GM21360 (cell line): ENCODE results near the gene PTPRK.

Source experiments
- ATAC-seq: cut with Tn5 transposase; IDR thresholded peaks from one replicate; pipeline ENCODE4 v1.9.1; 2021; ENCODE audit warnings: mild to moderate bottlenecking, moderate library complexity; ENCODE audit not compliant: unreplicated experiment

Gene PTPRK

DNA sequence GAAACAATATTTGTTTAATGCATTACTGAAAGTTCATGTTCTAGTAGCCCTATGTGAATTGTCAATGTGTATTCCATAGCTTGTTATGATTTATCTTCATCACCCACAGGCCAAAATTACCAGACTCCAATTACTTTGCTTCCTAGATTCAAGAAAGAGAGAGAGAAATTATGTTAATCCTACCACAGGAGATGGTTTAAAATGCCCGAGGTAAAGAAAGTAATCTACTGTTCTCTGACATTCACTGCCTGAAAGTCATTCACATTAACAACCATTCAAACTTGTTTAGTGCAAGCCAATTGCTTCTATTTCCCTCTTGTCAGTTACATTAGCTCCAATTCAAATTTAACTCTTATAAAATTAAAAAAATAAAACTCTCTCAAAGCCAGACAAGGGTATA, 359.1 kb downstream of the PTPRK start:
- no peak for ATAC-seq

DNA sequence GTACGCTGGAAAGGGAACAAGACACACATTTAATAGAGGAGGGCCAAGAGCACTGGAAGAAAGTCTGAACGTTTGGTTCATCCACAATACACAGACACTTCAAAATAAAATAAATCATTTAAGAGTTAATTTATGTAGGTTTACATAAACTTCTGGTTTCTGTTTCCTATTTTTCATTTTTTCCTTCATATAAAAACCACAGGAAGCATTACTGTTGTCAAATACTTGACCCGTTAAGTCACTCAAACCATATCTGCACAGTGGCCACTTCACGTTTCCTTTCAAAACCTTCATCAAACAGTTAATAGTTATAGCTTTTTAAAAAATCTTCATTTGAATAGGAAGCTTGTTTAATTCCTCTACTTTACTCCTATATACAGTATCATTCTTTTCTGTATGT, 361.9 kb downstream of the PTPRK start:
- ATAC-seq = no peak

DNA sequence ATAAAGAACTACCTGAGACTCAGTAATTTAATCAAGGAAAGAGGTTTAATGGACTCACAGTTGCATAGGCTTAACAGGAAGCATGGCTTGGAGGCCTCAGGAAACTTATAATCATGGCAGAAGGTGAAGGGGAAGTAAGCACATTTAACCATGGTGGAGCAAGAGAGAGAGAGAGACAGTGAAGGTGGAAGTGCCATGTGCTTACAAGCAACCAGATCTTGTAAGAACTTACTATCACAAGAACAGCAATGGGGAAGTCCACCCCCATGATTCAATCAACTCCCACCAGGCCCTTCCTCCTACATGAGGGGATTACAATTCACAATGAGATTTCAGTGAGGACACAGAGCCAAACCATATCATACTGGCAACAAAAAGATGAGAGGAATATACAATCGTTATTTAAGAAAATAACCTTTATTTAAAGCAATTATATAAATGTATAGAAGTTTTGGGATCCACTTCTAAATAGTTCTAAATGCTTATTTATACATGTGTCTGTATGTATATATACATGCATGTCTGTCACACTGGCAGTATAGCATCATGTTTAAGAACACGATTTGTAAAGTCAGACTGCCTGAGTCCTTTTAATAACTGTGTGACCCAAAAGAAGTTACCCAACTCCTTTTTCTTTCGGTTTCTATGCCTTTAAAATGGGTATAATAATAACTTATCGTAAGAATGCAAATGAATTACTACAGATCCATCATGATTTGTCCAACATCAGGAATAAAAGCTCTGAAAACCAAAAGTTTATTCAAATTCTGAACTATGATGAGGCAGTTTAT, 363.9 kb downstream of the PTPRK start:
- ATAC-seq = no peak

DNA sequence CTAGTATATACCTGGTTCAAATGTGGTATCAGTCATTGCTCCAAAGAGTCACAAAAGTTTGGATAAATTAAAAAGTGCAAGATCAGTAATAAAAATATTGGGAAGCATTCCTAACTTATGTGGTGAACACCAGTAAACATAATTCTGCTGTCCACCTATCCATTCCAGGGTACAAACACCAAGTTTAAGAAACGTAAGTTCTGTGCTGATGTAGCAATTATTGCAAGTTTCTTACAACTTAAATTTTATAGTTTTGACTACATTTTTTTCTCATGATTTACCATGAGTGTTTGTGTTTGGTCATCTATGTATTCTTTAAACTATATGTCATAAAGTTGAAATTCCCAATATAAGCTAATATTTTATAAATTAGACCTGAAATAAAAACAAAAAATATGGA, 364.6 kb downstream of the PTPRK start:
- ATAC-seq = no peak

DNA sequence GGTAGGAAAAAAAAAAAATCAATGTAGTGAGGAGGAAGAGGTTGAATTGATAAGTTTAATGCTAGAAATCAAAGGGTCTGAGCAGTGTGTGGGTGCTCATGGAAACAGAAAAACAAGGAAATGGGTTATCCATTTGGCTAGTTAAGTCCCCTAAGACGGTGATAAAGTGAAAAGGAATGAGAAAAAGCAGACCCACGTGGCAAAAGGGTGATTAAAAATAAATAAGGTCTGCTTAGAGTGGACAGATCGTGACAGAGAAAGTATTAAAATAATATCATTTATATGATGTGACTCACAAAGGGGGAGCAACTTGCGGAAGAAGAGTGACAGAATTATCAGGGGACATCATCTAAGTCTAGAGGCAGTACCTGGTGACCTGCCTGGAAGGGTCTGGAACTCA, 367.8 kb downstream of the PTPRK start:
- ATAC-seq = no peak

DNA sequence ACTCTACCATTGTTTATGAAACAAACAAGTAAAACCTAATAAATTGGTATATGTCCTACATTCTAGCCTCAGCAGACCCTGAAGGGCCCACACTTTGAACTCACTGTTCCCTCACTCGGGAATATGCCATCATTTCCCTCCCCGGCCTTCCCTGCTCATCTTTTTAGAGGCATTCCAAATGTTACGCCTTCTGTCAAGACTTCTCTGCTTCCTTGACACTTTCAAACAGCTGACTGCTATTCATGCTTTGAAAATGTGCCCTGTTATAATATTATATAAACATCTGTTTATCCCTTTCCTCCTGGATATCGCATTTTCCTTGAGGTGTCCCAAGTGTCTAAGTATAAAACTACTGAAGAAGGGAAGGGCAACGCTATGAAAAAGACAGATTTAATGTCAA, 370.0 kb downstream of the PTPRK start:
- no peak for ATAC-seq

DNA sequence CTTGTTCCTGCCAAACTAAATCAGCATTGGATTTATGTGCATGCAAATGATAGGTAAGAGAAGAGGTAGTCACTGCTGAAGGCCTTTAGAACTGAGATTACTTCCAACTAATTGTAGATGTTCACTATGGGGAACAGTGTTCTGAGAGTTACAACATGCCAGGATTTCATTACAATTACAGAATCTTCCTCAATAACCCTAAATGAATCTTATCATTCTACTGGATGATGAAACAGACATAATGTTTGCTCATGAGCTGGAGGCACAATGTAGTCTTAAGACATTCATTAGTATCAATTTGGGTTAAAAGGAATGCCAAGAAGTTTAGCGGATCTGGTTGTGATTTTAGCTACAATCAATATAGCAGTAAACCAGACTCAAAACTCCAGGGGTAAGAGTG, 370.6 kb downstream of the PTPRK start:
- ATAC-seq = no peak

DNA sequence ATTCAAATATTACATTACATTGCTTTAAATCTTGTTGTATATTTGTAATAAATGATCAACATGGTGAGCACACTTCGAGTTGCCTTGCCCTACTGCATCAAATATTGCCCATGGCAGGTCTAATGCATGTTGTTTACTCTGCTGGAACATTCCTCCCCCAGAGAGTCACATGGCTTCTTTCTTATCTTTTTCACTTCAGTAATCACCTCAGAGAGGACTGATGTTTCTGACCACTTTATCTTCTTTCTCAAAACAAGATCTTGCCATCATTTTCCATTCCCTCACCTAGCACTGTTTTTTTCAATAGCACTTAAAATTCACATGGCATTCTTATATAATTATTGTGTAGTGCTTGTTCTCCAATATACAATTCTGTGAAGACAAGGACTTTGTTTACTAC, 376.1 kb downstream of the PTPRK start:
- no peak for ATAC-seq

DNA sequence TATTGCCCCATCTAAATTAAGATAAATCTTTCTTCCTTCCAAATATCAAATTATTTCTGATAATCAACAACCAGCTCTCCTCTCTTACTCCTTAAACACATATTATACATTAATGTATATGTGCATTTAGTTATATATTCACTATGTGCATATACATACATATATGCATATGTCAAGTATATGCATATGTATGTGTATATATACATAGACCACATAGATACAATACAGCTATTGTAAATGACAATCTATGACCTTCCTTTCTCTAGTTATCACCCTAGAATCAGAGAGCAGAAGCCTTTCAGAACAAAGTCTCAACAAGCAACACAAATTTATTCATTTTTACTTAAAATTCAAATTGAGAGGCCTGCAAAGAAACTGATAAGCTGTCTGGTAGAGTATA, 378.5 kb downstream of the PTPRK start:
- ATAC-seq = no peak

DNA sequence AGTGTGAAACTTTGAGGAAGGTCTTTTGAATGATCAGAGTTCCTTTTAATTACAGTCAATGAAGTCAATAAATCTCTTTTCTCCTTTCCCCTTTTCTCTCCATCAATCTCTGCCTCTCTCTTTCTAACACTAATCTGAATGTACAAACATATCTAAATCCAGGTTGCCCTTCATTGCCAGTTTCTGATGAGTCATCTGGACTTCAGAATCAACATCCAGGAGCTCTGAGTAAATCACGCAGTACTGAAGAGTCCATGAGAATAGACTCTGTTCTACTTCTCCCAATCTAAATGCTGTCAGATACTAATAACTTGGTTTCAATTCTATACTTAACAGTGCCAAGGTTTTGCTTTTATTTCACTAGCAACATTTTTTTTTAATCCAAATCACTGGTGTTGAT, 380.9 kb downstream of the PTPRK start:
- no peak for ATAC-seq

DNA sequence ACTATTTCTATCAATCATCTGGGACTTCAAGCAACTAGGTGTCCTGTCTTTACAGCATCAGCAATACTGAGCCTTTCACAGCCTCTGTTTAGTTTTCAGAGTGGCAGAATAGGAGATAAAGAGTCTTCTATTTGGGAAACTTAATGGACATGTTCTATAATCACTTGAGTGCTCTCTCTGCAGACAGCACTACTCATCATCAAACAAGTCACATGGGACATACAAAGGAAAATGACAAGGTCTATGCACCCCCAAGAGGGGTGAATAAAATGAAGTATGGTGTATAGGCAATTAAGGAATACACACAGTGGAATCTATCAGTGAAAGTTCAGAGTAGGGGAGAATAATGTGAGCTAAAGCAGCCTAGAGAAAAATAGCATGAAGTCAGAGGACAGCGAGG, 381.7 kb downstream of the PTPRK start:
- no peak for ATAC-seq

DNA sequence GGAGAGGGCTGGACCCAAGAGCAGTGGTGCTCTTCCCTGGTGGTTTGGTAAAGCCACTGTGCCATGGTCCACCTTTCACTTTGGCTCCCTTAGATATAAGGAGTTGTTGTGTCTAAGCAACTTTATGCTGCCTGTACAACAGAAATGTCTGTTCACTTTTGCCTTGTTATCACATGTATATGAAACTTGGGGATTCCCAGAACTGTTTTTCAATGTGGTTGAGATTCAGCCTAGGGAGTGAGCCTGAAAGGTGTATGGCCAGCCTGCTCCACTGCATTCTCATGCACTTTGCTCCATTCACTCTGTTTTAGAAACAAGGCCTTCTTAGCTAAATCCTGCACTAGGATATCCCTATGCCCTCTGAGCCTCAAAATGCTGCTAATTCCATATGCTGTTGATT, 385.1 kb downstream of the PTPRK start:
- no peak for ATAC-seq

DNA sequence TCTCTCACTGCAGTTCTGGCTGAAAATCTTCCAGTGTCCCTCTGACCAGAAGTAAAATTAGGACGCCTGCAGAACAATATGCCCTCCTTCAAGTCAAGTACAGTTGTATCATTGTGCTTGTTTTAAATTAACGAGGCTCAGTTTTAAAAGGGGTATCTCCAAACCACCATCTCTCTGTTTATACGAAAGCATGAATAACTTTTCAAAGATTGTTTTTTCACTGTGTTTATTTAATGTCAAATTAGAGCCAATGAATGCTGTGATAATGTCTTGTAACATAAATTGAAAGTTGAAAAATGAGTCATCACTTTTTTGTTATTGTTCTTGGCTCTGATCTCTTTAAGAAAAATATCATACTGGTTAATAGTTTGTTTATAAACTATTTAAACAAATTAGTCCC, 388.8 kb downstream of the PTPRK start:
- no peak for ATAC-seq

DNA sequence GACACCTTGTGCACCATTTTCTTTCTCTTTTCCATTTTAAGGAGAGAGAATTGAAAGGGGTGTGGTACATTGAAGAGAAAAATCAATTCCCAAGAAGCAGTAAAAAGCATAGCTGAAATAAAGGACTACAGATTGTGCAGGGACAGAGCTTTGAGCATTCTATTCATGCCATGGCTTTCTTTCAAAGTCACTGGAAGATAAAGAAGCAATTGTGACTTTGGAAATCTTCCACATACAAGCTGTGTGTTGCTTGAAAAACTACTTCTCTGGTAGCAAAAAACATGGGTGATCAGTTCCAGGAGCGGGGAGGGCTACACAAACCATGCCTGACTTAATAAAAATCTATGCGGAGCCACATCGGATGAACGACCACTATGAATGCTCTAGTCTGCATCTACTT, 389.4 kb downstream of the PTPRK start:
- ATAC-seq = no peak

DNA sequence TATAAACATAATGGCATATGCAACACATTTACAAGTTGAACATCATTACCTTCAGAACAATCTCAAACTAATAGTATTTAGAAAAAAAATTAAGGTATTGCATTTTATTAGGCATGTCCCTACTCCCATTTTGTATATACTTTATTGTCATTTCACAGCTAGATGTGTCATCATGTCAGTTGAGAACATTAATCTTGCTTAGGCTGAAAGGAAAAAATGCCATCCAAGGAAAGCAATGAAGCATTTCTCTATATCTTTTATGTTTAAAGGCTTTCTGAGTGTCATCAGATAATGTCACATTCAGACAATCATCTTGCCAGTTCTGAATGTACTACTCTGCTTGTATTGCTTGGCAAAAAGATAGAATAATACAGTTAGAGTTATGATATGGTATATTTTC, 390.7 kb downstream of the PTPRK start:
- no peak for ATAC-seq

DNA sequence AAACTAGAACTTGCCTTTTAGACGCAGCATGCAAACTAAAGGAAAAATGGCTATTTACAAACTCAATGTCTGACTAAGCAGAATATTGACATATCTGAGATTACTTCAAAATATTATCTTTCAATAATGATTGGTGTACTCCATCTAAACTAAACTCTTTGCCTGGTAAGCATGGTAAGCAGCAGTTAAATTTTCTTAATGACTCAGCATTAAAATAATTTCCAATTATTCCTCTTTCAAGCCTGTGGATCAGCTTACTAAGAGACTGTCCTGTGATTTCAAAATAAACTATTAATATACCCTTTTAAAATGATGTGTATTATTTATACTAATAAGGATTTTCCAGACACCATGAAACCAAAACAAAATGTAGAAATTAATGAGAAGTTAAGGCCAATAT, 392.7 kb downstream of the PTPRK start:
- ATAC-seq = no peak

DNA sequence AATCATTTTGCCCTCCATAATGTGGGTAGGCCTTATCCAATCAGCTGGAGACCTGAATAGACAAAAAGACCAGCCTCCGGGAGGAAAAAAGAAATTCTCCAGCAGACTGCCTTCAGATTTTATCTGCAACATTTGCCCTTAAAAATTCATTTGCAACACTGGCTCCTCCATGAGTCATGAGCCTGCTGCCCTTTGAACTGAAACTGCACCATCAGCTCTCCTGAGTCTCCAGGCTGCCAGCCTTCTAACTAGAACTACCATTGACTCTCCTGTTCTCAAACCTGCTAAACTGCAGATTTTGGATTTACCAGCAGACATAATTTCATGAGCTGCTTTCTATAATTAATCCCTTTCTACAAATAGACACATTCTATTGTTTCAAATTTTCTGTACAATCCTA, 395.7 kb downstream of the PTPRK start:
- no peak for ATAC-seq

DNA sequence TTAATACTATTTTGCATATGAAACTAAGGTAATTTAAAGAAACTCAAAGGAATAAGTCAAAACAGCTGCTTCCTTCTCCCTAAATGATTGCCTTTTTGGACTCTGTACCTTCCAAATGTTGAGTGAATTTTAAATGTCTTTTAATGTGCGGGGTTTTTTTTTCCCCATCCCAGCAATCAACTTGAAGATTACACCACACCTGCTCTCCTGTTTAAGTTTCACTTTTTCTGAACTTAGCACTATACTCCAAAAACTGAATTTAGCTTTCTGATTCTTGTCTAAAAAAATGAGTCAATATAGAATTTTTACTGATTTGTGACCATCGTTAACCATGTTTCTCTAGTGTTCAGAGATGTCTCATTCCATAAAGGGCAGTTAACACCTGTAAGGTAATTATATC, 398.8 kb downstream of the PTPRK start:
- ATAC-seq = no peak

DNA sequence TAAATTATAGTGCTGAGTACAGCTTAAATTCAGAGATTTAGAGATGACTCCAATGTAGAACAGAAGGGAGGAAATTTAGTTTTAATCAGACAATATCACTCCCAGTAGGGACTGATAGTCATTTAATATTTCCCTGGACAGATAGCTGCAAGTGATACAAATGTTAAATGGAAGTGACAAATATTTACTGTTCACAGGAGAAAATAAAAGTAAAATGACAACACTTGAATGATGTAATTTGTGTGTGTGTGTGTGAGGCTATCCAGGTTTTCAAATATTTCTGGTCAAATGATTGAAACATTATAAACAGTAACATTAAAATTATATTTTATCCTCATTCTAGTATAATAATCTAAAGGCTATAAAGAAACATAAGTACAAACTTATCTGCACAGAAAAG, 399.2 kb downstream of the PTPRK start:
- ATAC-seq = no peak

DNA sequence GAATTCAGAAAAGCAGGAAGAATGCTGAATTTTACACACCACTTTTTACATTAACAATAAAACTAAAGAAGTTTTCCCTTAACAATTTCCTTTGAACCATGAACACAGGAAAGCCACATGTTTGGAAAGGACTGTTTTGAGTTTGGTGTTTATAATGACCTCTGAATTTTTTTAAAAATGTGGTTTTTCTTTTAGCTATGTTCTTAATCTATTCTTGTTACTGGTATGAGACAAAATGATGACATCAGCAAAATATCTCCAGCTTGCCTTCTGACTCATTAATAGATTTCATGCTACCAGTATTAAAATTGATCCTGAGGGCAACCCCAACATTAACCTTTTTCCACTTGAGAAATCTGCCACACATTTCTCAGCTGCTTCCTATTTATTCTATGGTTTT, 402.0 kb downstream of the PTPRK start:
- ATAC-seq = no peak

DNA sequence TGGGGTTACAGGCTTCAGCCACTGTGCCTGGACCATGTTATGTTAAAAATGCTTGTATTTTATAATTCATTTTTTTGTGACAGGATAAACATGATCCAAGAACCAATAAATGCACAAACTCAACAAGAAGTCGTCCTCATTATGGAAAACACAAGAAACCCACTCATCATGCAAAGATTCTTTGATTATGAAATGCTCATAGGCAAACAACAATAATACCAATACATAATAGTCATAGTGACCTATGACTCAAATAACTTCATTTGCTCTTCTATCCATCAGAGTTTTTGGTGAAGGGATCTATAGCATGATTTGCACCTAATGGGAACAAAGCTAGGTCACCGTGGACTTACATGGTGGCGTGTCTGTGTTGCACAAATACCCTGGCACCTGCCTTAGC, 402.5 kb downstream of the PTPRK start:
- ATAC-seq = no peak

DNA sequence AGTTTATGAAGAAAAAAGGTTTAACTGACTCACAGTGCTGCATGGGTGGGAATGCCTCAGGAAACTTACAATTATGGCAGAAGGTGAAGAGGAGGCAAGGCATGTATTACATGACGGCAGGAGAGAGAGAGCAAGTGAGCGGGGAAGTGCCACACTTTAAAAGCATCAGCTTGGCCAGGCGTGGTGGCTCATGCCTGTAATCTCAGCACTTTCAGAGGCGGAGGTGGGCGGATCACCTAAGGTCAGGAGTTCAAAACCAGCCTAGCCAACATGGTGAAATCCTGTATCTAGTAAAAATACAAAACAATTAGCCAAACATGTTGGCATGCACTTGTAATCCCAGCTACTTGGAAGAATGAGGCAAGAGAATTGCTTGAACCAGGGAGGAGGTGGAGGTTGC, 406.2 kb downstream of the PTPRK start:
- ATAC-seq = no peak

DNA sequence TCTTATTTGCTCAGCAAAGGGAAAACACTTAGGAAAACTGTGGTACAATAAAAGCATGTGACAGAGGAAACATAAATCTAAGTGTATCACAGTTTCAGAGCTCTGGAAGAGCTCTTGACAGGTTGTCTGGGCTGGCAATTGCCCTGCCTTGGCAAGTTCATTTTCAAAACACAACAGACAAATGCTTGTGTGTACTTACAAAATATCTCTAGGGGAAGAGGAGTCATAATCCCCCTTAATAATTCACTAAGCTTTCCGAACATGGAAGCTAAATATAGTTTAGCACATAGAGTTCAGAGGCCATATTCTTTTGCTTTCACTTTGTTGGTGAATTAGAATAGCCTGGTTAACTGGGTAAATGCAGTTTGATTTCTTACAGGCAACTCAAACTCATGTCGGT, 407.9 kb downstream of the PTPRK start:
- no peak for ATAC-seq
